A673 (cell line): ENCODE results near the gene CFAP58. TPM values are rescaled to one million over a fixed set of nuclear protein-coding genes. Genes with fewer than 3 reads are reported as not detected.
"Not testable (repeated sequence)": the region's sequence is repeated elsewhere in the genome, so short reads cannot be mapped to it uniquely, and the experiment has no call there.

Source experiments
- BruUV-seq: library from RNA; stranded (reverse); fragments of 400-500 nt; replicated peaks from 2 replicates; lab custom pipeline; 2021; lab: Mats Ljungman, UMichigan
- CTCF ChIA-PET: fragments of 300-600 bp; sonication (Branson Sonifier 250); formaldehyde crosslinking; loops from one replicate; lab custom pipeline; 2022; ENCODE audit warnings: antibody characterized with exemption; lab: Charles Lee
- POLR2A ChIA-PET: fragments of 300-600 bp; sonication (Branson Sonifier 250); formaldehyde crosslinking; loops from one replicate; lab custom pipeline; 2022; ENCODE audit warnings: antibody characterized with exemption; ENCODE audit not compliant: low non-redundant PET; lab: Charles Lee
- DNase-seq: peaks from one replicate; pipeline ENCODE4 v3.0.0-alpha.2; 2015; ENCODE audit warnings: low spot score
- H3K27ac ChIP-seq: fragments of 200-600 bp; sonication (generic); 2 replicates; pipeline ENCODE4 v1.5.1; 2016; ENCODE audit warnings: mixed run types, low read depth, mild to moderate bottlenecking, mixed read lengths, antibody characterized with exemption, low read length; ENCODE audit not compliant: poor library complexity, severe bottlenecking
- H3K27me3 ChIP-seq: fragments of 200-600 bp; sonication (generic); replicated peaks from 2 replicates; pipeline ENCODE4 v1.6.1; 2017; ENCODE audit warnings: mixed run types, low read depth, mild to moderate bottlenecking, mixed read lengths, antibody characterized with exemption, low read length; ENCODE audit not compliant: insufficient read depth, poor library complexity
- H3K36me3 ChIP-seq: fragments of 200-600 bp; sonication (generic); 2 replicates; pipeline ENCODE4 v1.6.1; 2016; ENCODE audit warnings: mixed run types, mild to moderate bottlenecking, mixed read lengths, antibody characterized with exemption, low read length; ENCODE audit not compliant: insufficient read depth, poor library complexity, severe bottlenecking
- H3K4me1 ChIP-seq: fragments of 200-600 bp; sonication (generic); 2 replicates; pipeline ENCODE4 v1.6.1; 2017; ENCODE audit warnings: mixed run types, mild to moderate bottlenecking, mixed read lengths, antibody characterized with exemption, low read length; ENCODE audit not compliant: insufficient read depth, poor library complexity, severe bottlenecking
- H3K4me3 ChIP-seq: fragments of 200-600 bp; sonication (generic); 2 replicates; pipeline ENCODE4 v1.5.1; 2016; ENCODE audit warnings: low read depth, mixed run types, mild to moderate bottlenecking, mixed read lengths, low read length; ENCODE audit not compliant: poor library complexity, severe bottlenecking
- H3K9me3 ChIP-seq: fragments of 200-600 bp; sonication (generic); 2 replicates; pipeline ENCODE4 v1.6.1; 2016; ENCODE audit warnings: mixed run types, low read depth, mild to moderate bottlenecking, mixed read lengths, antibody characterized with exemption, low read length; ENCODE audit not compliant: poor library complexity, severe bottlenecking
- CTCF ChIP-seq: fragments of 300-800, 200-600 bp; sonication (generic); conservative IDR thresholded peaks from 2 replicates; pipeline ENCODE4 v1.5.1; 2017; ENCODE audit warnings: low read depth, mild to moderate bottlenecking, antibody characterized with exemption, low read length, moderate library complexity, mixed read lengths
- EZH2 ChIP-seq: fragments of 200-600 bp; sonication (generic); IDR thresholded peaks from 2 replicates; pipeline ENCODE4 v1.6.1; 2017; ENCODE audit warnings: borderline replicate concordance, low read depth, mild to moderate bottlenecking, mixed read lengths, antibody characterized with exemption, low read length; ENCODE audit not compliant: poor library complexity, severe bottlenecking
- intact Hi-C: fragments of 100-400 bp; cut with micrococcal nuclease; formaldehyde crosslinking; loops from one replicate; pipeline ENCODE4 v1.10.0; 2022; ENCODE audit not compliant: unreplicated experiment
- total RNA-seq: library from RNA; stranded (reverse); gene quantifications from 2 replicates; pipeline ENCODE4 v1.2.3, GENCODE V29; 2021

The CFAP58 gene
- total RNA-seq, 1 experiment from 2014 or later: 0.17 TPM

DNA sequence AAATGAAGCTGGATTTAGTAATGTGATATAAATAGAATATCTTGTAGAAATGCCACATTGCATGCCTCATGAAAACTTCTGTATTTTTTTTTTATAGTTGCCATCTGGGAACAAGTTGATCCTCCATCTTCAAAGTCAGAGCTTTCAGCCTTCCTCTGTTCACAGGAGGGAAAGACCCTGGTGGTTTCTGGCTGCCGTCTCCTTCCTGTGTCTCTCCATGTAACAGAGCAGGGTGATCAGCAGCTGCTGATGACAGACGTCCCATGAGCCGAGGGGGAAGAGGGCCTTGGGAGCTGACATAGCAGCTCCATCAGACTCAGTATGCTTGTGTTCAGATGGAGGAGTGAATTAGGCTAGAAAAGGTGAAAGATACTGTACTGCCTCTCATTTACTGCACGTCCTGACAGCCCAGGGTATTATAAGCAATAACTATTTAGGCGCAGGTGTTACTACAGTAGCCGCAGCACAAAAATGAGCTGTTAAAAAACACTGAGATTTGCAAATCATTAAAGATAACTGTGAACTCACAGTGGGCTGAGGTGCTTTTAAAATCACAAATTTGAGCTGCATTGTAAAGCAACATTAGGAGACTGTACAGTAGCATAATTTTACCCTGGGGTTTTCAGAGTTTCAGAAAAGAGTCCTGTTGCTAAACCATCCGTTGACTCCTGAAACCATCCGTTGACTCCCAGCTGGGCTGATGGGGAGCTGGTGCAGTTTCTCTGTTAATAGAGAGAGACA lies 103.3 kb downstream of the CFAP58 start:
- CTCF ChIA-PET: no interaction called here
- Histone ChIP-seq H3K4me3 (no peak overlapping the region), H3K27ac (no peak overlapping the region), H3K4me1 (no peaks in the 10 kb centered on the region), H3K9me3 (no peaks in the 10 kb centered on the region), H3K27me3 (no peaks in the 10 kb centered on the region), H3K36me3 (no peaks in the 10 kb centered on the region)
- intact Hi-C loops: no loop called here
- POLR2A ChIA-PET: no interaction called here
- DNase-seq: no peak
- no peak for TF ChIP-seq EZH2
- BruUV-seq: no TSS peak

- CTCF ChIA-PET: no interaction called here
Observed at GRCh38 chr10:104457543-104457828, 103.9 kb downstream of the CFAP58 start.

DNA sequence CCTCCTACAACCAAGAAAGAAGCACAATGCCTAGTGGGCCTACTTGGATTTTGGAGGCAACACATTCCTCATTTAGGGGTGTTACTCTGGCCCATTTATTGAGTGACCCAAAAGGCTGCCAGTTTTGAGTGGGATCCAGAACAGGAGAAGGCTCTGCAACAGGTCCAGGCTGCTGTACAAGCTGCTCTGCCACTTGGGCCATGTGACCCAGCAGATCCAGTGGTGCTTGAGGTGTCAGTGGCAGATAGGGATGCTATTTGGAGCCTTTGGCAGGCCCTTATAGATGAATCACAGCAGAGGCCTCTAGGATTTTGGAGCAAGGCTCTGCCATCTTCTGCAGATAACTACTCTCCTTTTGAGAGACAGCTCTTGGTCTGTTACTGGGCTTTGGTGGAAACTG lies 111.9 kb downstream of the CFAP58 start:
- H3K27ac ChIP-seq, H3K36me3 ChIP-seq, H3K9me3 ChIP-seq, H3K4me3 ChIP-seq, POLR2A ChIA-PET, H3K27me3 ChIP-seq, H3K4me1 ChIP-seq, intact Hi-C loops, CTCF ChIA-PET, BruUV-seq, DNase-seq: not testable (repeated sequence)

More at GRCh38 chr10:104457543-104457828, 103.9 kb downstream of the CFAP58 start:
- Histone ChIP-seq H3K27ac (no peak overlapping the region), H3K4me1 (no peaks in the 10 kb centered on the region), H3K4me3 (no peak overlapping the region), H3K9me3 (no peaks in the 10 kb centered on the region), H3K27me3 (no peaks in the 10 kb centered on the region), H3K36me3 (no peaks in the 10 kb centered on the region)
- intact Hi-C loops: no loop called here
- POLR2A ChIA-PET: no interaction called here
- BruUV-seq: no TSS peak
- TF ChIP-seq EZH2 (no peak), CTCF (no peak)
- DNase-seq: no peak

DNA sequence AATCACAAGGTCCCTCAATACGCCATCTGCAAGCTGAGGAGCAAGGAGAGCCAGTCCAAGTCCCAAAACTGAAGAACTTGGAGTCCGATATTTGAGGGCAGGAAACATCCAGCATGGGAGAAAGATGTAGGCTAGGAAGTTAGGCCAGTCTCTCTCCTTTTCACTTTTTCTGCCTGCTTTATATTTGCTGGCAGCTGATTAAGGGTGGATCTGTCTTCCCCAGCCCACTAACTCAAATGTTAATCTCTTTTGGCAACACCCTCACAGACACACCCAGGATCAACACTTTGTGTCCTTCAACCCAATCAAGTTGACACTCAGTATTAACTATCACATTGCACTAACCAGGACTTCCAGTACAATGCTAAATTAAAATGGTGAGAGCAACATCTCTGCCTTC lies 115.2 kb downstream of the CFAP58 start:
- H3K36me3 ChIP-seq, CTCF ChIA-PET, H3K27ac ChIP-seq, H3K9me3 ChIP-seq, POLR2A ChIA-PET, BruUV-seq, intact Hi-C loops, H3K27me3 ChIP-seq, H3K4me3 ChIP-seq, H3K4me1 ChIP-seq, DNase-seq: not testable (repeated sequence)

GRCh38 chr10:104472505-104472904 lies 118.9 kb downstream of the CFAP58 start:
- Histone ChIP-seq H3K4me1 (no peaks in the 10 kb centered on the region), H3K4me3 (no peak overlapping the region), H3K27ac (no peak overlapping the region), H3K36me3 (no peaks in the 10 kb centered on the region), H3K9me3 (no peaks in the 10 kb centered on the region), H3K27me3 (peaks cover 19% of the 10 kb centered on the region)
- BruUV-seq: no TSS peak
- TF ChIP-seq CTCF: no peak
- TF ChIP-seq EZH2: no peak
- POLR2A ChIA-PET: no interaction called here
- CTCF ChIA-PET: no interaction called here
- intact Hi-C loops: no loop called here
- DNase-seq: no peak
